Spleen (tissue), 7 donors: ENCODE data around the gene SLC22A7.

ENCODE experiments used
- CTCF ChIP-seq, 11 experiments: fragments of 200-600 bp in 7 of 11; fragments of 450-650 bp in 4 of 11; sonication (generic) in 4 of 11; IDR thresholded peaks in 8 of 11; conservative IDR thresholded peaks in 3 of 11; 1 replicate in 7 of 11; 2 replicates in 4 of 11; pipeline versions ENCODE4 v1.4.0 to v1.8.0; 2016 to 2021; ENCODE audit warnings: antibody characterized with exemption in 11 of 11, inconsistent platforms in 4 of 11, mild to moderate bottlenecking in 1 of 11
- POLR2A ChIP-seq, 3 donors: fragments of 450-650 bp; IDR thresholded peaks; one replicate each; pipeline ENCODE4 v1.5.1; 2017; ENCODE audit warnings: antibody characterized with exemption in 3 of 3, mild to moderate bottlenecking in 1 of 3
- POLR2AphosphoS5 ChIP-seq, 3 donors: sonication (generic); formaldehyde crosslinking; IDR thresholded peaks; one replicate each; pipeline ENCODE4 v1.5.1; 2017; ENCODE audit warnings: antibody characterized with exemption in 3 of 3
- donor health status: DM: no; HTN: no; CAD: no; lungs with moderate emphysema.
- donor health status: DM: no; HTN: no; CAD: no.
- donor health status: DM: no; HTN: no; CAD: no.

DNA sequence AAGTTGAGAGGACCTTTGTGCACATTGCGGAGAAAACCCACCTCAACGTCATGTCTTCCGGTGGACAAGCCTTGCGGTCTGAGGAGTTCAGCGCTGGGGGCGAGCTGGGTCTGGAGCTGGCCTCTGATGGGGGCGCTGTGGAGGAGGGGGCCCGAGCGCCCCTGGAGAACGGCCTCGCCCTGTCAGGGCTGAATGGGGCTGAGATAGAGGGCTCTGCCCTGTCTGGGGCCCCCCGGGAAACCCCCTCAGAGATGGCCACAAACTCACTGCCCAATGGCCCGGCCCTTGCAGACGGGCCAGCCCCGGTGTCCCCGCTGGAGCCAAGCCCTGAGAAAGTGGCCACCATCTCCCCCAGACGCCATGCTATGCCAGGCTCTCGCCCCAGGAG is 14.6 kb upstream of the SLC22A7 start:
- TF ChIP-seq POLR2A (IDR thresholded peaks at IDR 0.05): no peak
- no peak for TF ChIP-seq CTCF (IDR thresholded peaks at IDR 0.05 in 8 of 11, conservative IDR thresholded peaks at IDR 0.05 in 3 of 11)
- TF ChIP-seq POLR2AphosphoS5 (IDR thresholded peaks at IDR 0.05): no peak
